MM.1S (cell line): Measurements from ENCODE around the gene BCAS3.

Experiments
- EZH2 ChIP-seq: fragments of 300-600 bp; sonication (generic); optimal IDR thresholded peaks from 2 replicates; pipeline ENCODE3; 2017; ENCODE audit warnings: low read depth, mild to moderate bottlenecking, antibody characterized with exemption, low read length, mixed read lengths
- TF ChIP-seq, protein P1 (sequence below): fragments of 300-600 bp; sonication (generic); IDR thresholded peaks from 2 replicates; pipeline ENCODE4 v1.5.1; 2016; ENCODE audit warnings: antibody characterized with exemption, low read length, mixed read lengths

DNA sequence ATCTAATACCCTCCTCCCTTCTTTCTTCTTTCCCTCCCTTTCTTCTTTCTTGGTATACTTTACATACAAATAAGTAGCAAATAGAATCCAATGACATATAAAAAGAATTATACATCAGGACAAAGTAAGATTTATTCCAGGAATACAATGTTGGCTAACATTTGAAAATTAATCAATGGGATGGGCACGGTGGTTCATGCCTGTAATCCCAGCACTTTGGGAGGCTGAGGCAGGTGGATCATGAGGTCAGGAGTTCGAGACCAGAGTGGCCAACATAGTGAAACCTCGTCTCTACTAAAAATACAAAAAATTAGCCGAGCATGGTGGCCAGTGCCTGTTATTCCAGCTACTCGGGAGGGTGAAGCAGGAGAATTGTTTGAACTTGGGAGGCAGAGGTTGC lies 72.1 kb downstream of the BCAS3 start:
- TF ChIP-seq EZH2 = no peak
- TF ChIP-seq, protein P1, sequence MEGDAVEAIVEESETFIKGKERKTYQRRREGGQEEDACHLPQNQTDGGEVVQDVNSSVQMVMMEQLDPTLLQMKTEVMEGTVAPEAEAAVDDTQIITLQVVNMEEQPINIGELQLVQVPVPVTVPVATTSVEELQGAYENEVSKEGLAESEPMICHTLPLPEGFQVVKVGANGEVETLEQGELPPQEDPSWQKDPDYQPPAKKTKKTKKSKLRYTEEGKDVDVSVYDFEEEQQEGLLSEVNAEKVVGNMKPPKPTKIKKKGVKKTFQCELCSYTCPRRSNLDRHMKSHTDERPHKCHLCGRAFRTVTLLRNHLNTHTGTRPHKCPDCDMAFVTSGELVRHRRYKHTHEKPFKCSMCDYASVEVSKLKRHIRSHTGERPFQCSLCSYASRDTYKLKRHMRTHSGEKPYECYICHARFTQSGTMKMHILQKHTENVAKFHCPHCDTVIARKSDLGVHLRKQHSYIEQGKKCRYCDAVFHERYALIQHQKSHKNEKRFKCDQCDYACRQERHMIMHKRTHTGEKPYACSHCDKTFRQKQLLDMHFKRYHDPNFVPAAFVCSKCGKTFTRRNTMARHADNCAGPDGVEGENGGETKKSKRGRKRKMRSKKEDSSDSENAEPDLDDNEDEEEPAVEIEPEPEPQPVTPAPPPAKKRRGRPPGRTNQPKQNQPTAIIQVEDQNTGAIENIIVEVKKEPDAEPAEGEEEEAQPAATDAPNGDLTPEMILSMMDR = no peak
